ENCODE data around the gene UBAC2. TPM values are rescaled to one million over a fixed set of nuclear protein-coding genes. Genes with fewer than 3 reads are reported as not detected.

Gene UBAC2
- total and polyA plus RNA-seq, 2 donors (not counting 3 experiments of a cell fraction or from before 2014, with no cell fraction given): 45.7 to 54.4 TPM

DNA sequence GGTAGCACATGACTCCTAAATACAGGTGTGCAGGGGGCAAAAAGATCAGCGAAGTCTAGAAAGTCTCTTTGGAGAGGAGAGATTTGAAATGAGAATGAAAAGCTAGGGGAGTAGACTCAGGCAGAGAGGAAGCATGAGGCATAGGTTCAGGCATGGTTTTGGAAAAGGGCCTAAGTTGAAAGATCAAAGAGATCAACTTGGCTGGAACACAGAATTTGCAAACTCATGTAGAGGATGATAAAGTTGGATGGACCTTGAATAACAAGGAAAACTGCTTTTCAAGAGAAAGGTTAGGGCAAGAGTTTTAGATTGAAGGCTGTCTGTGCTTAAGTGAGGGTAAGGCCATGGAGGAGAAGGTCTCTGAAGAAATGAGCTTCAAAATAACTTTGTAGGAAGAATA is 47.4 kb upstream of the UBAC2 start:
- POLR2A ChIA-PET: no interaction called here
- H3K9me3 ChIP-seq (replicated peaks; ENCODE audit: control insufficient read depth, insufficient read depth, low read length): no peaks in the 10 kb centered on the region
- DNase-seq (ENCODE audit: low read depth, low spot score) (no peak), FAIRE-seq (no peak)
- no peaks in the 10 kb centered on the region for H4K20me1 ChIP-seq (replicated peaks; ENCODE audit: control insufficient read depth, extremely low read depth, insufficient read depth, low read length)
- H2AFZ ChIP-seq (ENCODE audit: low read depth, low read length): no peak overlapping the region
- H3K27ac ChIP-seq (ENCODE audit: insufficient read depth, low read depth, low read length): no peak overlapping the region
- H3K79me2 ChIP-seq (ENCODE audit: control insufficient read depth, insufficient read depth, low read length): no peaks in the 10 kb centered on the region
- H3K4me3 ChIP-seq (replicated peaks in 1 of 3; ENCODE audit: insufficient read depth in 1 of 3, low read depth in 1 of 3, low read length in 3 of 3): no peak overlapping the region
- H3K27me3 ChIP-seq (ENCODE audit: control insufficient read depth in 2 of 2, insufficient read depth in 2 of 2, low read length in 2 of 2): peaks cover 2% of the 10 kb centered on the region in 2 experiments
- H3K9me1 ChIP-seq (replicated peaks; ENCODE audit: control insufficient read depth, extremely low read depth, insufficient read depth, low read length): no peaks in the 10 kb centered on the region
- intact Hi-C loops (cut with micrococcal nuclease): no loop called here
- TF ChIP-seq, protein P1, sequence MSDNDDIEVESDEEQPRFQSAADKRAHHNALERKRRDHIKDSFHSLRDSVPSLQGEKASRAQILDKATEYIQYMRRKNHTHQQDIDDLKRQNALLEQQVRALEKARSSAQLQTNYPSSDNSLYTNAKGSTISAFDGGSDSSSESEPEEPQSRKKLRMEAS (IDR thresholded peaks at IDR 0.05; ENCODE audit: insufficient read depth, insufficient read length): no peak
- TF ChIP-seq GATA2 (IDR thresholded peaks at IDR 0.05; ENCODE audit: insufficient read depth, insufficient read length, low read depth, low read length) (no peak), POLR2A (IDR thresholded peaks at IDR 0.05; ENCODE audit: low read depth, low read length) (no peak), EZH2 (IDR thresholded peaks at IDR 0.05; ENCODE audit: borderline replicate concordance, low read depth, low read length, severe bottlenecking) (no peak), MYC (IDR thresholded peaks at IDR 0.05; ENCODE audit: low read depth, low read length) (no peak), FOS (IDR thresholded peaks at IDR 0.05; ENCODE audit: borderline replicate concordance, insufficient read depth, low read length) (no peak), POLR2AphosphoS5 (IDR thresholded peaks at IDR 0.05; ENCODE audit: insufficient read depth, low read depth, low read length) (no peak), JUN (IDR thresholded peaks at IDR 0.05; ENCODE audit: borderline replicate concordance, insufficient read depth, insufficient read length, low read depth) (no peak)
- TF ChIP-seq, protein P2, sequence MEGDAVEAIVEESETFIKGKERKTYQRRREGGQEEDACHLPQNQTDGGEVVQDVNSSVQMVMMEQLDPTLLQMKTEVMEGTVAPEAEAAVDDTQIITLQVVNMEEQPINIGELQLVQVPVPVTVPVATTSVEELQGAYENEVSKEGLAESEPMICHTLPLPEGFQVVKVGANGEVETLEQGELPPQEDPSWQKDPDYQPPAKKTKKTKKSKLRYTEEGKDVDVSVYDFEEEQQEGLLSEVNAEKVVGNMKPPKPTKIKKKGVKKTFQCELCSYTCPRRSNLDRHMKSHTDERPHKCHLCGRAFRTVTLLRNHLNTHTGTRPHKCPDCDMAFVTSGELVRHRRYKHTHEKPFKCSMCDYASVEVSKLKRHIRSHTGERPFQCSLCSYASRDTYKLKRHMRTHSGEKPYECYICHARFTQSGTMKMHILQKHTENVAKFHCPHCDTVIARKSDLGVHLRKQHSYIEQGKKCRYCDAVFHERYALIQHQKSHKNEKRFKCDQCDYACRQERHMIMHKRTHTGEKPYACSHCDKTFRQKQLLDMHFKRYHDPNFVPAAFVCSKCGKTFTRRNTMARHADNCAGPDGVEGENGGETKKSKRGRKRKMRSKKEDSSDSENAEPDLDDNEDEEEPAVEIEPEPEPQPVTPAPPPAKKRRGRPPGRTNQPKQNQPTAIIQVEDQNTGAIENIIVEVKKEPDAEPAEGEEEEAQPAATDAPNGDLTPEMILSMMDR (IDR thresholded peaks at IDR 0.05; ENCODE audit: extremely low read depth in 1 of 2, insufficient read depth in 1 of 2, low read depth in 1 of 2, low read length in 2 of 2): no peak
- H3K4me2 ChIP-seq (ENCODE audit: insufficient read depth, low read length): no peak overlapping the region
- BruUV-seq (replicated peaks): no TSS peak
- H3K9ac ChIP-seq (replicated peaks; ENCODE audit: extremely low read depth, insufficient read depth, low read length): no peak overlapping the region
- dilution Hi-C loops (cut with MboI; ENCODE audit: extremely low pct_ligation_motif_present, low sequenced_read_pairs): loop anchor here (25.0 kb wide), 1 partner anchor 109 kb away; the partner anchor contains the start of gene GPR18
- CTCF ChIA-PET: interaction anchor here (0.6 to 1.4 kb wide), 2 partner anchors 9 to 20 kb away, joined by 3 read pairs; no protein-coding TSS in a partner anchor
- no peaks in the 10 kb centered on the region for H3K36me3 ChIP-seq (ENCODE audit: control insufficient read depth in 2 of 2, extremely low read depth in 1 of 2, insufficient read depth in 2 of 2, low read length in 2 of 2)
- H3K4me1 ChIP-seq (ENCODE audit: control insufficient read depth, extremely low read depth, insufficient read depth, low read length): no peaks in the 10 kb centered on the region
